K562 (cell line): Measurements from ENCODE around the gene RNFT2. TPM values are rescaled to one million over a fixed set of nuclear protein-coding genes. Genes with fewer than 3 reads are reported as not detected.

Source experiments
- ATAC-seq: fragments of 200-7000 bp; cut with Tn5 transposase; 3 replicates; pipeline ENCODE4 v1.9.1; 2020; ENCODE audit warnings: moderate library complexity
- BruUV-seq: library from RNA; stranded (reverse); fragments of 400-500 nt; replicated peaks from 2 replicates; lab custom pipeline; 2021; lab: Mats Ljungman, UMichigan
- CTCF ChIA-PET: fragments of 300-600 bp; formaldehyde crosslinking; extraction: SDS; loops from one replicate; lab custom pipeline; 2021; ENCODE audit warnings: low intra/inter-chr PET ratio; lab: Yijun Ruan, JAX
- POLR2A ChIA-PET: fragments of 300-600, 350-650 bp; sonication (Branson Sonifier 250); formaldehyde crosslinking; extraction: SDS; loops from one replicate; lab custom pipeline; 2021; ENCODE audit warnings: antibody characterized with exemption, inconsistent platforms; lab: Yijun Ruan, JAX
- DNase-seq, 4 experiments: peaks; one replicate each; pipeline versions ENCODE4 v3.0.0 to v3.0.0-alpha.2; 2011 to 2018; ENCODE audit warnings: low spot score in 3 of 4, mixed read lengths in 3 of 4; ENCODE audit errors: extremely low read depth in 1 of 4
- FAIRE-seq: peaks from 2 replicates; lab custom pipeline; 2011; peaks lifted over from hg19 to GRCh38; lab: Jason Lieb, UNC
- H2AFZ ChIP-seq: 2 replicates; pipeline ENCODE4 v1.6.0; 2011; ENCODE audit warnings: low read depth, low read length, control low read depth, inconsistent platforms
- H3K27ac ChIP-seq: fragments of 200-600 bp; 3 replicates; pipeline ENCODE4 v1.8.0; 2011; ENCODE audit warnings: low read depth, mild to moderate bottlenecking, control low read depth, inconsistent platforms, low read length, moderate library complexity, mixed read lengths; ENCODE audit errors: extremely low read depth
- H3K27me3 ChIP-seq, 2 experiments: fragments of 300-600 bp in 1 of 2; 2 replicates in 1 of 2; 3 replicates in 1 of 2; pipeline versions ENCODE4 v1.6.0 to v1.8.0; 2011; ENCODE audit warnings: inconsistent platforms in 2 of 2, low read length in 2 of 2, mild to moderate bottlenecking in 1 of 2, mixed read lengths in 1 of 2, moderate library complexity in 1 of 2; ENCODE audit not compliant: control insufficient read depth in 2 of 2, insufficient read depth in 2 of 2
- H3K36me3 ChIP-seq: fragments of 300-600 bp; 3 replicates; pipeline ENCODE4 v1.8.0; 2011; ENCODE audit warnings: mild to moderate bottlenecking, low read length, inconsistent platforms; ENCODE audit not compliant: control insufficient read depth, insufficient read depth
- H3K4me1 ChIP-seq, 2 experiments: fragments of 200-600 bp in 1 of 2; replicated peaks in 1 of 2; 2 replicates in 1 of 2; 3 replicates in 1 of 2; pipeline versions ENCODE4 v1.5.1 to v1.8.0; 2011; ENCODE audit warnings: inconsistent platforms in 2 of 2, low read length in 2 of 2, mild to moderate bottlenecking in 1 of 2, mixed read lengths in 1 of 2, moderate library complexity in 1 of 2; ENCODE audit not compliant: control insufficient read depth in 2 of 2, insufficient read depth in 2 of 2
- H3K4me2 ChIP-seq: 2 replicates; pipeline ENCODE4 v1.6.1; 2011; ENCODE audit warnings: low read length, control low read depth, inconsistent platforms, mixed read lengths; ENCODE audit not compliant: insufficient read depth
- H3K4me3 ChIP-seq: fragments of 200-600 bp; sonication (generic), shearing (Covaris generic); 2 replicates; pipeline ENCODE4 v1.5.1; 2016; ENCODE audit warnings: control low read depth, inconsistent platforms
- H3K79me2 ChIP-seq: fragments of 200-600 bp; 3 replicates; pipeline ENCODE4 v1.8.0; 2011; ENCODE audit warnings: low read length, inconsistent platforms; ENCODE audit not compliant: control insufficient read depth, insufficient read depth
- H3K9ac ChIP-seq, 2 experiments: 2 replicates each; pipeline versions ENCODE4 v1.6.0 to v1.6.1; 2011; ENCODE audit warnings: low read depth in 2 of 2, low read length in 2 of 2, control low read depth in 1 of 2, inconsistent platforms in 1 of 2, mild to moderate bottlenecking in 1 of 2, mixed read lengths in 1 of 2; ENCODE audit not compliant: insufficient read depth in 1 of 2
- H3K9me1 ChIP-seq: one replicate; pipeline ENCODE4 v1.6.0; 2011; ENCODE audit warnings: inconsistent platforms, mild to moderate bottlenecking, low read length, moderate library complexity; ENCODE audit not compliant: control insufficient read depth, insufficient read depth
- H3K9me3 ChIP-seq: replicated peaks from 2 replicates; pipeline ENCODE4 v1.5.1; 2011; ENCODE audit warnings: low read depth, low read length, inconsistent platforms; ENCODE audit not compliant: control insufficient read depth, insufficient read depth
- H4K20me1 ChIP-seq: replicated peaks from 2 replicates; pipeline ENCODE4 v1.6.1; 2011; ENCODE audit warnings: low read length, inconsistent platforms, mixed read lengths; ENCODE audit not compliant: control insufficient read depth, insufficient read depth
- ETS1 ChIP-seq: conservative IDR thresholded peaks from 2 replicates; pipeline ENCODE4 v1.6.1; 2011; ENCODE audit warnings: low read depth, mild to moderate bottlenecking, low read length; ENCODE audit not compliant: control insufficient read depth
- KAT8 ChIP-seq: fragments of 450-650 bp; IDR thresholded peaks from 2 replicates; pipeline ENCODE4 v1.6.1; 2016; ENCODE audit warnings: low read depth, mild to moderate bottlenecking
- RBBP5 ChIP-seq: fragments of 200-600 bp; sonication (generic); IDR thresholded peaks from 2 replicates; pipeline ENCODE4 v1.6.1; 2012; ENCODE audit warnings: borderline replicate concordance, mild to moderate bottlenecking, low read length, control low read depth, inconsistent platforms; ENCODE audit not compliant: insufficient read depth, poor library complexity, severe bottlenecking
- RBM25 ChIP-seq: fragments of 200-400 bp; formaldehyde crosslinking; IDR thresholded peaks from 2 replicates; pipeline ENCODE4 v1.6.1; 2018; ENCODE audit warnings: low read length, low read depth, moderate library complexity; ENCODE audit not compliant: severe bottlenecking
- RBM34 ChIP-seq: fragments of 200-400 bp; formaldehyde crosslinking; IDR thresholded peaks from 2 replicates; pipeline ENCODE4 v1.6.1; 2018; ENCODE audit warnings: low read length, borderline replicate concordance; ENCODE audit not compliant: insufficient read depth
- ZNF239 ChIP-seq: fragments of 250-450 bp; sonication (Bioruptor Pico); IDR thresholded peaks from 2 replicates; pipeline ENCODE4 v1.4.0; 2020; ENCODE audit warnings: mild to moderate bottlenecking
- WGBS: fragments of 100-300 bp; shearing (Covaris generic); methylation state at CpG from one replicate; pipeline ENCODE4 v1.1.6; 2016; ENCODE audit warnings: low coverage, mixed read lengths; ENCODE audit not compliant: insufficient coverage; ENCODE audit errors: missing lambda C conversion rate; 5-methylcytosine and 5-hydroxymethylcytosine counted together
- in situ Hi-C: fragments of 300-500 bp; cut with MboI; formaldehyde crosslinking; loops from 4 replicates; pipeline ENCODE4 v1.15.0; 2018; ENCODE audit warnings: inconsistent platforms, mixed read lengths
- intact Hi-C: fragments of 100-400 bp; cut with micrococcal nuclease; formaldehyde crosslinking; loops from 2 replicates; pipeline ENCODE4 v1.14.2; 2022
- polyA plus RNA-seq, 8 experiments: library from polyadenylated mRNA; depleted of rRNA in 4 of 8; stranded (reverse) in 5 of 8; unstranded in 3 of 8; fragments of >200 nt; fragmentation: Nextera tagmentation in 2 of 8; fragmentation: Illumina TruSeq in 1 of 8; extraction: Ambion mirVana in 2 of 8; extraction: Trizol in 1 of 8; gene quantifications; 2 replicates each; pipeline versions ENCODE4 v1.2.1 to v1.2.3, GENCODE V29; 2011 to 2014; ENCODE audit warnings: inconsistent platforms in 1 of 8, missing spikeins in 1 of 8
- total RNA-seq, 7 experiments: library from RNA; depleted of rRNA in 6 of 7; stranded (reverse); fragments of >200 nt in 6 of 7; fragmentation: Illumina TruSeq in 2 of 7; extraction: Trizol in 2 of 7; gene quantifications; 2 replicates each; pipeline versions ENCODE4 v1.2.1 to v1.2.3, GENCODE V29; 2011 to 2021; ENCODE audit warnings: low replicate concordance in 1 of 7

RNFT2 gene
- total and polyA plus RNA-seq, 9 of the 15 experiments (the other 6 are each of a cell fraction or from before 2014, with no cell fraction given) = 3.6 to 26.3 (median 9.5) TPM

GRCh38 chr12:116745554-116745953 lies 7.4 kb downstream of the RNFT2 start:
- CTCF ChIA-PET = no interaction called here
- DNase-seq (no peak), FAIRE-seq (no peak), ATAC-seq (no peak)
- intact Hi-C loops (no loop called here), in situ Hi-C loops (no loop called here)
- Histone ChIP-seq H3K36me3 (no peaks in the 10 kb centered on the region), H3K4me2 (no peak overlapping the region), H3K4me3 (no peak overlapping the region), H3K79me2 (no peaks in the 10 kb centered on the region), H3K4me1 (peaks cover 0 to 6% of the 10 kb centered on the region in 2 experiments; a peak in 2 of 5 replicates), H3K9ac (no peak overlapping the region), H3K27ac (no peak overlapping the region), H3K9me3 (no peaks in the 10 kb centered on the region), H2AFZ (no peak overlapping the region), H3K27me3 (peaks cover 37 to 50% of the 10 kb centered on the region in 2 experiments), H4K20me1 (no peaks in the 10 kb centered on the region), H3K9me1 (no peaks in the 10 kb centered on the region)
- TF ChIP-seq RBM25 (peak; percentile 70), RBBP5 (no peak), RBM34 (no peak), ETS1 (no peak), KAT8 (no peak), ZNF239 (CRISPR knock-in tag) (peak; percentile 91)
- no TSS peak for BruUV-seq
- POLR2A ChIA-PET = interaction anchor here (0.6 to 1.1 kb wide), 2 partner anchors 69 to 1627 kb away, joined by 3 read pairs; partner anchors contain the start of gene TAOK3
- 0% methylated on average over 4 of the region's 4 CpGs for WGBS
